ENCODE data around the gene SFTA2. TPM values are rescaled to one million over a fixed set of nuclear protein-coding genes. Genes with fewer than 3 reads are reported as not detected.

Gene SFTA2
- polyA plus RNA-seq, 3 donors = not detected

DNA sequence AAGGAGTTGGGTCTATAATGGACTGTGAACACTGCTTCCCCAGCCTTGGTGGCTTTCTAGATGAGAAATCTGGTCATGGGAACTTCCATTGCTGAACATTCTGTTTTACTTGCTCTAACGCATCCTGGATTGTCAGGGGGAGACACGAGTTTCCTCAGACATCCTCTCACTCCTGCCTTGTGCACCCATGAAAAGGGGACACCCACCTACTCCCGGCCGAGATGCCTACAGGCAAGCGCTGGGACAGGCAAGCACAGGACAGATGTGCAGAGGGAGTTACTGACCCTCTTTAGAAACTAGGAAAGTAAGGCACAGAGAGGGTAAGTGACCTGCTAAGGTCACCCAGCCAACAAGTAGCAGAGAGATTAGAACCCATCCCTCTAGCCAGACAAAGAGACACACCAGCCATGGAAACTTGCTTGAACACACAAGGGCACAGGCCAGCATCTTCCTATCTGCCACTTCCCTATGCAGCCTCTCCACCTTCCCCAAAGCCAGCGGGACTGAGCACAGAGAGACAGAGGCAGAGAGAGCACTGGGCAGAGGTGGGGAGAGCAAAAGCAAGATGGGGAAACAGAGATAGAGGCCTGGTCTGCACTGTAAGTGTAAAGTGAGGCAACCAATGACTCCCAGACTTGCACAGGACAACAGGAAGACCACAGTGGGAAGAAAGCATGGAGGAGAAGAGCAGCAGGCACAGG is 845 bp upstream of the SFTA2 start:
- H3K4me3 ChIP-seq (replicated peaks in 1 of 3; ENCODE audit: low read depth in 2 of 3, low read length in 3 of 3) = no peak overlapping the region
- TF ChIP-seq, protein P1, sequence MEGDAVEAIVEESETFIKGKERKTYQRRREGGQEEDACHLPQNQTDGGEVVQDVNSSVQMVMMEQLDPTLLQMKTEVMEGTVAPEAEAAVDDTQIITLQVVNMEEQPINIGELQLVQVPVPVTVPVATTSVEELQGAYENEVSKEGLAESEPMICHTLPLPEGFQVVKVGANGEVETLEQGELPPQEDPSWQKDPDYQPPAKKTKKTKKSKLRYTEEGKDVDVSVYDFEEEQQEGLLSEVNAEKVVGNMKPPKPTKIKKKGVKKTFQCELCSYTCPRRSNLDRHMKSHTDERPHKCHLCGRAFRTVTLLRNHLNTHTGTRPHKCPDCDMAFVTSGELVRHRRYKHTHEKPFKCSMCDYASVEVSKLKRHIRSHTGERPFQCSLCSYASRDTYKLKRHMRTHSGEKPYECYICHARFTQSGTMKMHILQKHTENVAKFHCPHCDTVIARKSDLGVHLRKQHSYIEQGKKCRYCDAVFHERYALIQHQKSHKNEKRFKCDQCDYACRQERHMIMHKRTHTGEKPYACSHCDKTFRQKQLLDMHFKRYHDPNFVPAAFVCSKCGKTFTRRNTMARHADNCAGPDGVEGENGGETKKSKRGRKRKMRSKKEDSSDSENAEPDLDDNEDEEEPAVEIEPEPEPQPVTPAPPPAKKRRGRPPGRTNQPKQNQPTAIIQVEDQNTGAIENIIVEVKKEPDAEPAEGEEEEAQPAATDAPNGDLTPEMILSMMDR (IDR thresholded peaks at IDR 0.05) = no peak
- H3K36me3 ChIP-seq (replicated peaks in 1 of 2; ENCODE audit: control insufficient read depth in 1 of 2, insufficient read depth in 2 of 2, low read length in 2 of 2) = no peaks in the 10 kb centered on the region
- Mint-ChIP-seq H3K4me1 (peaks cover 10% of the 10 kb centered on the region), H3K4me3 (no peak overlapping the region), H3K27ac (peak overlapping the region in 2 of 7 donors; percentile 17 to 72), H3K9me3 (peaks cover 6 to 13% (median 9%) of the 10 kb centered on the region in 7 donors), H3K27me3 (ENCODE audit: low read depth in 3 of 3) (peaks cover 8 to 12% (median 9%) of the 10 kb centered on the region in 3 donors), H3K36me3 (peaks cover 0 to 2% of the 10 kb centered on the region in 2 donors)
- DNase-seq = no peak
- intact Hi-C loops (cut with micrococcal nuclease) = no loop called here
- 72% methylated on average over 3 of the region's 6 CpGs for WGBS (ENCODE audit: insufficient coverage)
- H3K4me2 ChIP-seq (replicated peaks; ENCODE audit: extremely low read depth, low read length, poor library complexity, severe bottlenecking) = no peak overlapping the region
- H3K4me1 ChIP-seq (ENCODE audit: control insufficient read depth in 1 of 2, insufficient read depth in 2 of 2, low read length in 2 of 2) = no peaks in the 10 kb centered on the region
- H3K27me3 ChIP-seq (ENCODE audit: control insufficient read depth in 2 of 2, insufficient read depth in 2 of 2, low read length in 2 of 2) = no peaks in the 10 kb centered on the region
- no peaks in the 10 kb centered on the region for H3K79me2 ChIP-seq (ENCODE audit: insufficient read depth, low read length)
- no peak overlapping the region for H2AFZ ChIP-seq (ENCODE audit: insufficient read depth, low read depth, low read length, poor library complexity, severe bottlenecking)
- no peak overlapping the region for H3K9ac ChIP-seq (ENCODE audit: insufficient read depth, low read length, poor library complexity, severe bottlenecking)
- H3K27ac ChIP-seq (ENCODE audit: low read depth in 1 of 2, low read length in 2 of 2) = no peak overlapping the region
- peaks cover 0 to 4% of the 10 kb centered on the region in 2 donors for H3K9me3 ChIP-seq (replicated peaks in 1 of 2; ENCODE audit: control insufficient read depth in 1 of 2, insufficient read depth in 1 of 2, low read length in 2 of 2)
- H4K20me1 ChIP-seq (ENCODE audit: insufficient read depth, low read length) = no peaks in the 10 kb centered on the region

DNA sequence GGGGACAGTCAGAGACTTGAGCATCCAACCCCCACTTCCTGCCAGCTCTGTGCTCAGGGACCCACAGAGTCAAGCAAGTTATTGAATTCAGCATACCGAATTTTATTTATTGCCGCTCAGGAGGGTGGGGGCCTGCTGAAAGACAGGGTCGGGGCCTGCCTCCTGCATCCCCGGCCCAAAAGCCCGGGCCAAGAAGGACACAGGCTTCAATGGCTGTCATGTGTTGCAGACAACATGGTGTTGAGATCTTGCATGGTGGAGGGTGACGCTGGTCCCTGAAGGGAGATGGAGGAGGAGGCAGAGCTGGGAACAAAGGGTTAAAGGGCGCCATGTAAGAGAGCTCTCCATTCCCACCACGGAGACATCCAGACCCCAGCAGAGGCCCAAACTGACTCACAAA is 698 bp downstream of the SFTA2 start:
- H3K27ac ChIP-seq (ENCODE audit: low read depth in 1 of 2, low read length in 2 of 2) = no peak overlapping the region
- H3K4me1 Mint-ChIP-seq = peaks cover 10% of the 10 kb centered on the region
- DNase-seq = no peak
- no peak overlapping the region for H3K27ac Mint-ChIP-seq
- H3K4me3 Mint-ChIP-seq = no peak overlapping the region
- no peaks in the 10 kb centered on the region for H3K79me2 ChIP-seq (ENCODE audit: insufficient read depth, low read length)
- H3K9me3 ChIP-seq (replicated peaks in 1 of 2; ENCODE audit: control insufficient read depth in 1 of 2, insufficient read depth in 1 of 2, low read length in 2 of 2) = peaks cover 0 to 4% of the 10 kb centered on the region in 2 donors
- no peaks in the 10 kb centered on the region for H4K20me1 ChIP-seq (ENCODE audit: insufficient read depth, low read length)
- no peaks in the 10 kb centered on the region for H3K27me3 ChIP-seq (ENCODE audit: control insufficient read depth in 2 of 2, insufficient read depth in 2 of 2, low read length in 2 of 2)
- H3K4me1 ChIP-seq (ENCODE audit: control insufficient read depth in 1 of 2, insufficient read depth in 2 of 2, low read length in 2 of 2) = no peaks in the 10 kb centered on the region
- H3K9ac ChIP-seq (ENCODE audit: insufficient read depth, low read length, poor library complexity, severe bottlenecking) = no peak overlapping the region
- WGBS (ENCODE audit: insufficient coverage) = 78% methylated on average over 7 of the region's 8 CpGs
- peaks cover 6 to 8% of the 10 kb centered on the region in 2 donors for H3K36me3 ChIP-seq (replicated peaks in 1 of 2; ENCODE audit: control insufficient read depth in 1 of 2, insufficient read depth in 2 of 2, low read length in 2 of 2)
- intact Hi-C loops (cut with micrococcal nuclease) = no loop called here
- peaks cover 6 to 13% (median 9%) of the 10 kb centered on the region in 7 donors for H3K9me3 Mint-ChIP-seq
- TF ChIP-seq, protein P1 (IDR thresholded peaks at IDR 0.05) = no peak
- H2AFZ ChIP-seq (ENCODE audit: insufficient read depth, low read depth, low read length, poor library complexity, severe bottlenecking) = no peak overlapping the region
- no peak overlapping the region for H3K4me2 ChIP-seq (replicated peaks; ENCODE audit: extremely low read depth, low read length, poor library complexity, severe bottlenecking)
- peaks cover 11 to 12% of the 10 kb centered on the region in 2 donors for H3K36me3 Mint-ChIP-seq
- peaks cover 3 to 9% (median 7%) of the 10 kb centered on the region in 3 donors for H3K27me3 Mint-ChIP-seq (ENCODE audit: low read depth in 3 of 3)
- no peak overlapping the region for H3K4me3 ChIP-seq (replicated peaks in 1 of 3; ENCODE audit: low read depth in 2 of 3, low read length in 3 of 3)
